AG08396 (cell line): ENCODE measurements around the gene USP35.
A peak's percentile ranks its signal among the peaks of the same experiment; 100 is the strongest.
"Not testable (repeated sequence)": the region's sequence is repeated elsewhere in the genome, so short reads cannot be mapped to it uniquely, and the experiment has no call there.

ENCODE experiments used
- DNase-seq: peaks from one replicate; pipeline ENCODE4 v3.0.0; 2012; ENCODE audit warnings: low spot score, mixed read lengths

Gene USP35

GRCh38 chr11:78168539-78169477 lies 19.9 kb upstream of the USP35 start:
- peak; percentile 71 for DNase-seq

- no peak for DNase-seq
Observed at GRCh38 chr11:78170413-78170812, 18.3 kb upstream of the USP35 start.

- DNase-seq: no peak
Observed at GRCh38 chr11:78170874-78171549, 17.7 kb upstream of the USP35 start.

GRCh38 chr11:78171951-78172350 lies 16.8 kb upstream of the USP35 start:
- DNase-seq: no peak

GRCh38 chr11:78175862-78176261 lies 12.9 kb upstream of the USP35 start:
- DNase-seq: not testable (repeated sequence)

GRCh38 chr11:78176605-78177141 lies 12.0 kb upstream of the USP35 start:
- DNase-seq: no peak

- DNase-seq: no peak
Observed at GRCh38 chr11:78177216-78177615, 11.5 kb upstream of the USP35 start.

- DNase-seq: no peak
Observed at GRCh38 chr11:78179459-78180071, 9.2 kb upstream of the USP35 start.

- DNase-seq: no peak
Observed at GRCh38 chr11:78180751-78181150, 8.0 kb upstream of the USP35 start.

GRCh38 chr11:78181185-78181584 lies 7.5 kb upstream of the USP35 start:
- no peak for DNase-seq

GRCh38 chr11:78187366-78188285 lies 1.1 kb upstream of the USP35 start:
- DNase-seq: peak; percentile 66

GRCh38 chr11:78189174-78189724 lies 530 bp downstream of the USP35 start:
- no peak for DNase-seq

- no peak for DNase-seq
Observed at GRCh38 chr11:78189851-78190250, 1.1 kb downstream of the USP35 start.

GRCh38 chr11:78190374-78190773 lies 1.7 kb downstream of the USP35 start:
- DNase-seq: no peak

- DNase-seq: no peak
Observed at GRCh38 chr11:78190871-78191538, 2.3 kb downstream of the USP35 start.

- DNase-seq: no peak
Observed at GRCh38 chr11:78192223-78192719, 3.6 kb downstream of the USP35 start.

GRCh38 chr11:78192911-78193351 lies 4.2 kb downstream of the USP35 start:
- DNase-seq: no peak

GRCh38 chr11:78193806-78194205 lies 5.1 kb downstream of the USP35 start:
- no peak for DNase-seq

GRCh38 chr11:78194490-78194889 lies 5.8 kb downstream of the USP35 start:
- no peak for DNase-seq

GRCh38 chr11:78195917-78196560 lies 7.3 kb downstream of the USP35 start:
- DNase-seq: no peak
